ENCODE results near the gene CRLF2.
"Not testable (repeated sequence)": the region's sequence is repeated elsewhere in the genome, so short reads cannot be mapped to it uniquely, and the experiment has no call there.

Gene CRLF2

DNA sequence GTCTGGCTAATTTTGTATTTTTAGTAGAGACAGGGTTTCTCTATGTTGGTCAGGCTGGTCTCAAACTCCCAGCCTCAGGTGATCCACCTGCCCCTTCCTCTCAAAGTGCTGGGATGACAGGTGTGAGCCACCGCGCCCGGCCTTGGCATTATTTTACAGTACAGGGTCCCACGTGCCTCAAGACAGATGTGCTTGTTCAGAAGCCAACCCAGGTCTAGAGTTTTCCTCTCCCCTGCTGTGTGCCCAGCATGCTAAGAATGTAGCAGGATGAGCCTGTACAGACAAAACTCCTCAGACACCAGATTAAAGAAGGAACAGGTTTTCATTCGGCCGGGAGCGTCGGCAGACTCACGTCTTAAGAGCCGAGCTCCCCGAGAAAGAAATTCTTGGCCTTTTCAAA lies 42.2 kb downstream of the CRLF2 start:
- in situ Hi-C loops (cut with HindIII; ENCODE audit: low sequenced_read_pairs): no loop called here

DNA sequence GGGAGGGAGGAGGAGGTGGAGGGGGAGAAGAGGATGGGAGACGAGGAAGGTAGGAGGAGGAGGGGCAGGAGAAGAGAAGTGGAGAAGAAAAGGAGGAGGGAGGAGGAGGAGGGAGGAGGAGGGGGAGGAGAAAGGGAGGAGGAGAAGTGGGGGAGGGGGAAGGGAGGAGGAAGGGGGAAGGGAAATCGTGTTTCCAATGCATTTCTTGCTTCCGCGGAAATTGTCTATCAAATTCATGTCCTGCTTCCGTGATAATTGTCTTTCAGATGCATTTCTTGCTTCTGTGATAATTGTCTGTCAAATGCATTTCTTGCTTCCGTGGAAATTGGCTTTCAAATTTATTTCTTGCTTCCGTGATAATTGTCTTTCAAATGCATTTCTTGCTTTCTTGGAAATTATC lies 43.3 kb downstream of the CRLF2 start:
- in situ Hi-C loops (cut with HindIII; ENCODE audit: low sequenced_read_pairs): no loop called here

DNA sequence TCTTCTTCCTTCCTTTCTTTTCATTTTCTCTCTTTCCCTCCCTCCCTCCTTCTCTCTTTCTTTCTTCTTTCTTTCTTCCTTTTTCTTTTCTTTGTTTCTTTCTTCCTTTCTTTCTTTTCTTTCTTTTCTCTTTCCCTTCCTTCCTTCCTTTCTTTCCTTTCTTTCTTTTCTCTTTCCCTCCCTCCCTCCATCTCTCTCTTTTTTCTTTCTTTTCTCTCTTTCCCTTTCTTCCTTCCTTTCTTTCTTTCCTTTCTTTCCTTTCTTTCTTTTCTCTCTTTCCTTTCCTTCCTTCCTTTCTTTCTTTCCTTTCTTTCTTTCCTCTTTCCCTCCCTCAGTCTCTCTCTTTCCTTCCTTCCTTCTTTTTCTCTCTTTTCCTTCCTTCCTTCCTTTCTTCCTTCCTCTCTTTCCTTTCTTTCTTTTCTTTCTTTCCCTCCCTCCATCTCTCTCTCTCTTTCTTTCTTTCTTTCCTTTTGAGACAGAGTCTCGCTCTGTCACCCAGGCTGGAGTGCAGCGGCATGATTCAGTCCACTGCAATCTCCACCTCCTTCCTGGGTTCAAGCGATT lies 44.4 kb downstream of the CRLF2 start:
- in situ Hi-C loops (cut with HindIII; ENCODE audit: low sequenced_read_pairs): no loop called here

GRCh38 chrX:1167466-1167865 lies 45.0 kb downstream of the CRLF2 start:
- in situ Hi-C loops (cut with HindIII; ENCODE audit: low sequenced_read_pairs): no loop called here

DNA sequence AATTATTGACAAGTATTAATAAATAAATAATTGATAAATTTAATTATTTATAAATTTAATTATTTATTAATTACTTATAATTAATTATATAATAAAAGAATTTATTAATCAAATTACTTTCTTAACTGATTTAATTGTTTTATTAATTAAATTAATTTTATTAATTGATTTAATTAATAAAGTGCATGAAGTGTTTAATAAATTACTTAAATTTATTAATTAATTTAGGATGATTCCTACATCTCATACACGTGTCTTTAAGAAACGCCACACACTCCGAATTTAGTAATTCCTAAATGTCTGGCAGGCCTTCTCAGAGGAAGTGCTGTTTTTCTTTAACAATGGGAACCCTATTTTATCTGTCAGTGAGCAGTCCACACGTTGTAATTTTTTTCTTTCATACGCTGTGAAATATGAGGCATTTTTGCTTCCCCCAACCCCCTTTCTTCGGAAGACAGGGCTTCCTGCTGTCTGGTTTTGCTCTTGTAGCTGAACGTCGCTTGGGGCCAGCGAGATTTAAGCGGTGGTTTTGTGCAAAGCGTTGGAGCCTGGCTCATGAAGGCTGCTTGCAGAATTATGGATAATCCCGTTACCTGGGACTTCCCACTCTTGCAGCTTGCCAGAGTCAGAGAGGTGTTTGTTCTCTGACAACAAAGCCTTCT lies 46.8 kb downstream of the CRLF2 start:
- in situ Hi-C loops (cut with HindIII; ENCODE audit: low sequenced_read_pairs): no loop called here

DNA sequence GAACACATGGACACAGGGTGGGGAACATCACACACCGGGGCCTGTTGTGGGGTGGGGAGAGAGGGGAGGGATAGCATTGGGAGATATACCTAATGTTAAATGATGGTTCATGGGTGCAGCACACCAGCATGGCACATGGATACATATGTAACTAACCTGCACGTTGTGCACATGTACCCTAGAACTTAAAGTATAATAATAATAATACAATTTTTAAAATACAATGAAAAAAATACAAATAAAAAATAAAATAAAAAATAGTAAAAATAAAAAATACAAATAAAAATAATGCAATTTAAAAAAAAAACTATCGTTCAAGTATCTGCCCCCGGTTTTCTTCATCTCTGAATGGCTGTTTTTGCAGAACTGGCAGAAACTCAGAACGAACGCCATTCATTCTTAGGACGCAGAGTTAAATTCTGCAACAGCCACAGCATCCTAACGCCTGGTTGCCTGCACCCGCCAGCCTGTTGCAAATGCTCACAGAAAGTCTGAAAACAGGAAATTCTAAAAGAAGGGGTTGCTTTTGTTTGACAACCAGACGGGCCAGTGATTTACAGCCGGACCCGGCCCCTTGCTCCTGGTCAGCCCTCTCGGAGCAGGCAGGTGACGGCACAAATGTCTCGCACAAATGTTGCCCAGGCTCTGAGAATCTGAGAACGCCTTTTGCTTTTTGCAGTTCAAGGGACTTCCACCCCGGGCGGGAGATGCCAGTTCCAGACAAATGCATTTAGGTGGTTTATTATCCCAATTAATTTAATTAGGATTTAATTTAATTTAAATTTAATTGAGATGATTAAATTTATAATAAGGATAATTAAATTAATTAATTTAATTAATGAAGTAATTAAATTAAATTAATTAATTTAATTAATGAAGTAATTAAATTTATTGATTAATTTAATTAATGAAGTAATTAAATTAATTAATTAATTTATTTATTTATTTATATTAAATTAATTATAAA lies 47.8 kb downstream of the CRLF2 start:
- in situ Hi-C loops (cut with HindIII; ENCODE audit: low sequenced_read_pairs): no loop called here

DNA sequence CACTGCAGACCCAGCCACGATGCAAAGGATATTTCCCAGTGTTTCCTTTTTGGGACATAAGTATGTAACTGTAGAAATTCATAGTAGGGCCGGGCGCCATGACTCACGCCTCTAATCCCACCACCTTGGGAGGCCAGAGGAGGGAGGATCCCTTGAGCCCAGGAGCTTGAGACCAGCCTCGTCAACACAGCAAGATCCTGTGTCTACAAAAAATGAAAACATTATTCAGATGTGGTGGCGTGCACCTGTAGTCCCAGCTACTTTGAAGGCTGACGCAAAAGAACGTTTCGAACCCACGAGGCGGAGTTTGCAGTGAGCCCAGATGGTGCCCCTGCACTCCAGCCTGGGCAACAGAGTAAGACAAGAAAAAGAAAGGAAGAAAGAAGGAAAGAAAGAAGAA lies 49.2 kb downstream of the CRLF2 start:
- in situ Hi-C loops (cut with HindIII; ENCODE audit: low sequenced_read_pairs): no loop called here

- in situ Hi-C loops (cut with HindIII; ENCODE audit: low sequenced_read_pairs): no loop called here
Measured at GRCh38 chrX:1162119-1162916, 50.1 kb downstream of the CRLF2 start.

DNA sequence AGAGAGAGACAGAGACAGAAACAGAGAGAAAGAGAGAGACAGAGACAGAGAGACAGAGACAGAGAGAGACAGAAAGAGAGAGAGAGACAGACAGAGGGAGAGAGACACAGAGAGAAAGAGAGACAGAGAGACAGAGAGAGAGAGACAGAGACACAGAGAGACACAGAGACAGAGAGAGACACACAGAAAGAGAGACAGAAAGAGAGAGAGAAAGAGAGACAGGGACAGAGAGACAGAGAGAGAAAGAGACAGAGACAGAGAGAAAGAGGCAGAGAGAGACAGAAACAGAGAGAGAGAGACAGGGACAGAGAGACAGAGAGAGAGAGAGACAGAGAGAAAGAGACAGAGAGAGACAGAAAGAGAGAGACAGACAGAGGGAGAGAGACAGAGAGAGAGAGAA lies 52.9 kb downstream of the CRLF2 start:
- in situ Hi-C loops (cut with HindIII; ENCODE audit: low sequenced_read_pairs): no loop called here

DNA sequence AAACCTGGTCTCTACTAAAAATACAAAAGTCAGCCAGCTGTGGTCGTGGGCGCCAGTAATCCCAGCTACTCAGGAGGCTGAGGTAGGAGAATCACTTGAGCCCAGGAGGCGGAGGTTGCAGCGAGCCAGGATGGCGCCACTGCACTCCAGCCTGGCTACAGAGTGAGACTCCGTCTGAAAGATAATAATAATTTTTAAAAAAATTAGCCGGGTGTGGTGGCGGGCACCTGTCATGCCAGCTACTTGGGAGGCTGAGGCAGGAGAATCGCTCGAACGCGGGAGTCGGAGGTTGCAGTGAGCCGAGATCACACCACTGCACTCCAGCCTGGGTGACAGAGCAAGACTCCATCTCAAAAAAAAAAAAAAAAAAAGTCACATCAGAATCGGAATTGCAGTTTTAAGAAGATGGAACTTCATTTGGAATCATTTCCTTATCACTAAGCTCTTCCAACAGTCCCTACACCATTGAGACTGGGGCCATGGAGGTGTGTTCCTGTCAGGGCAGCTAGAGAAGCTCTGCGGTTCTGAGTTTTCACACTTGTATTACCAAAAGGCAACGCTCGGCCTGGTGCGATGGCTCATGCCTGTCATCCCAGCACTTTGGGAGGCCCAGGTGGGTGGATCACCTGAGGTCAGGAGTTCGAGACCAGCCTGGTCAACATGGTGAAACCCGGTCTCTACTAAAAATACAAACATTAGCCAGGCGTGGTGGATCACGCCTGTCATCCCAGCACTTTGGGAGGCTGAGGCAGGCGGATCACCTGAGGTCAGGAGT lies 55.6 kb downstream of the CRLF2 start:
- in situ Hi-C loops (cut with HindIII; ENCODE audit: low sequenced_read_pairs): not testable (repeated sequence)

GRCh38 chrX:1153940-1154339 lies 58.5 kb downstream of the CRLF2 start:
- in situ Hi-C loops (cut with HindIII; ENCODE audit: low sequenced_read_pairs): no loop called here

DNA sequence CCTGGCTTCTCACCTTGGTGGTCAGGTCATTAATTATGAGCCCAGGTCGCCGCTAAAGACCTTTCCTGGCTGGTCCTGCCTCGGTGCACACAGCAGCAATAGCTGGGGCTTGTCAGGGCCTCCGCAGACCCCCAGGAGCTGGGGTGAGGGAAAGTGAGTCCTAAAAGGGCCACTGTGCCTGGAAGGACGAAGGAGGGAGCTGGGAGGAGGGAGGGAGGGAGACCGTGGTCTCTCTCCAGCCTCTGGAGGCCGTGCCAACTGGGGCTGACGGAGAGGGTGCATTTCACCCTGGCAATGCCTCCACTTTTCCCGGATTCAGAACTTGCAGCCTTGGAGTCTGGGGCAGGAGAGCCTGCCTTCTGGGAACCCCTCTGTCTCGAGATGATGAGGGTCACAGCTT lies 60.4 kb downstream of the CRLF2 start:
- in situ Hi-C loops (cut with HindIII; ENCODE audit: low sequenced_read_pairs): no loop called here

DNA sequence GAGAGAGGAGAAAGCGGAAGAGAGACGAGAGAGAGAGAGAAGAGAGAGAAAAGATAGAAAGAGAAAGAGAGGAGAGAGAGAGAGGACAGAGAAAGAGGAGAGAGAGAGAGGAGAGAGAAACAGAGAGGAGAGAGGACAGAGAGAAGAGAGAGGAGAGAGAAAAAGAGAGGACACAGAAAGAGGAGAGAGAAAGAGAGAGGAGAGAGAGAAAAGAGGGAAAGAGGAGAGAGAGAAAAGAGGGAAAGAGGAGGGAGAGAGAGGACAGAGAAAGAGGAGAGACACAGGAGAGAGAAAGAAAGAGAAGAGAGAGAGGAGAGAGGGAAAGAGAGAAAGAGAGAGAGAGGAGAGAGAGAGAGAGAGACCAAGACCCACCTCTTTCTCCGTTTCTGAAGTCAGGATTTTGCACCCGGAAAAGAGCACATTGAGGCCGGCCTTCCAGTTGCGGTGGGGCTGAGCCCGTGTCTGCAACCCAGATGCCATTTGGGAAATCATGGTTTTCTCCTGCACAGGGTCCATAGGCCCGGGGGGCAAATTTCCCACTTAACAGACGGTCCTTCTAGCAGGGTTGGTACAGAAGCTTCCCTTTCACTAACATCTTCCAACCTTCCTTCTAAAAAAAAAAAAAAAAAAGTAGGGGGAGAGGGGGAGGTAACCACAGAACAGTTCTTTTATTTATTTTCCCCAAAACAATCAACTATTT lies 60.9 kb downstream of the CRLF2 start:
- in situ Hi-C loops (cut with HindIII; ENCODE audit: low sequenced_read_pairs): no loop called here

DNA sequence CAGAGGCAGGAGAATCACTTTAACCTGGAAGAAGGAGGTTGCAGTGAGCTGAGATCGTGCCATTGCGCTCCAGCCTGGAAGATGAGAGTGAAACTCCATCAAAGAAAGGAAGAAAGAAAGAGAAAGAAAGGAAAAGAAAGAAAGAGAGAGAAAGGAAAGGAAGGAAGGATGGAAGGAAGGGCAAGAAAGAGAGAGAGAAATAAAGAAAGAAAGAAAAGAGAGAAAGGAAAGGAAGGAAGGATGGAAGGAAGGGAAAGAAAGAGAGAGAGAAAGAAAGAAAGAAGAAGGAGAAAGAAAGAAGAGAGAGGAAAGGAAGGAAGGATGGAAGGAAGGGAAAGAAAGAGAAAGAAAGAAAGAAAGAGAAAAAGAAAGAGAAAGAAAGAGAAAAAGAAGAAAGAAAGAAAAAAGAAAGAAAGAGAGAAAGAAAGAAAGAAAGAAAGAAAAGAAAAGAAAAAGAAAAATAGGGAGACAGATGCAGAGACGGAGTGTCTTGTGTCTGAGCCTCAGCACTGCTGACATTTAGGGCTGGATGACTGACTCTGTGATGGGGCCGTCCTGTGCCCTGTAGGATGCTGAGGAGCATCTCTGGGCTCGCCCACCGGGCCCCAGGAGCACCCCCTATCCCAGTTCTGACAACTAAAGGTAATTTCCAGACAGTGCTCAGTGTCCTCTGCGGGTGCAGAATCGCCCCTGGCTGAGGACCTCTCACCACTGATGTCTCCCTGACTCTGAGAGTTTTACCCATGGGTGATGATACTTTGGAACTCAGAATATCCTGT lies 61.7 kb downstream of the CRLF2 start:
- in situ Hi-C loops (cut with HindIII; ENCODE audit: low sequenced_read_pairs): no loop called here

- in situ Hi-C loops (cut with HindIII; ENCODE audit: low sequenced_read_pairs): no loop called here
Measured at GRCh38 chrX:1147611-1148515, 64.6 kb downstream of the CRLF2 start.

DNA sequence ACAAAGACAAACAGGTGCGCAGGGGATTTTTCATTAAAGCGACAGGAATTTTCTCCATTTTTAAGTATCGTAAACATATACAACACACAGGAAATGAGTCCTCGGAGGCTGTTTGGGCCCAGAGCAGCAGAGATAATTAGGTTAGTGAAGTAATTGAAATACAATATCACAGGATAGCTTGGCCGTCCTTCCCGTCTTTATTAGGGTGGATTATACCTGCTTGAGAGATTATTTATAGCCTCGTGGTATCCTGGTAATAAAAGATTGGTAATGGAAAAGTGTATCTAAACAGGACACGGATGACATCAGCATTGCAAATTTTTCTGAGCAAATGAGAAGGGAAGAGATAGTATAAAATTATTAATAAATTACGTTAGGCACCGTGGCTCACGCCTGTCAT lies 68.2 kb downstream of the CRLF2 start:
- in situ Hi-C loops (cut with HindIII; ENCODE audit: low sequenced_read_pairs): no loop called here
